Sigmoid colon (tissue), 7 donors: Measurements from ENCODE around the gene NHLRC4. TPM values are rescaled to one million over a fixed set of nuclear protein-coding genes. Genes with fewer than 3 reads are reported as not detected.

ENCODE experiments used
- DNase-seq: peaks from one replicate; pipeline ENCODE4 v3.0.0-alpha.2; 2019
- H3K27ac ChIP-seq, 4 donors: fragments of 200-600 bp; sonication (generic); one replicate each; pipeline ENCODE4 v1.5.1; 2016 to 2019; ENCODE audit warnings: mild to moderate bottlenecking in 1 of 4
- H3K27me3 ChIP-seq, 3 donors: fragments of 200-600 bp; sonication (generic); one replicate each; pipeline ENCODE4 v1.5.1; 2019; ENCODE audit warnings: mild to moderate bottlenecking in 1 of 3
- H3K36me3 ChIP-seq, 4 donors: fragments of 200-600 bp; sonication (generic); one replicate each; pipeline ENCODE4 v1.5.1; 2016 to 2019
- H3K4me1 ChIP-seq, 4 donors: fragments of 200-600 bp; sonication (generic); one replicate each; pipeline ENCODE4 v1.5.1; 2017 to 2019
- H3K4me3 ChIP-seq, 4 donors: fragments of 200-600 bp; sonication (generic); one replicate each; pipeline ENCODE4 v1.5.1; 2017 to 2019; ENCODE audit warnings: mild to moderate bottlenecking in 2 of 4, moderate library complexity in 1 of 4
- H3K9me3 ChIP-seq, 4 donors: fragments of 200-600 bp in 3 of 4; sonication (generic) in 3 of 4; one replicate each; pipeline versions ENCODE4 v1.5.1 to v1.6.1; 2013 to 2019
- CTCF ChIP-seq, 4 experiments: fragments of 450-650 bp in 3 of 4; fragments of 200-600 bp in 1 of 4; IDR thresholded peaks; one replicate each; pipeline ENCODE4 v1.5.1; 2016 to 2019; ENCODE audit warnings: antibody characterized with exemption in 4 of 4, mild to moderate bottlenecking in 3 of 4, moderate library complexity in 2 of 4
- EP300 ChIP-seq, 4 donors: sonication (generic); formaldehyde crosslinking; IDR thresholded peaks; one replicate each; pipeline ENCODE4 v1.6.1; 2017; ENCODE audit warnings: antibody characterized with exemption in 4 of 4
- POLR2A ChIP-seq, 2 donors: fragments of 450-650 bp; IDR thresholded peaks; one replicate each; pipeline ENCODE4 v1.6.1; 2016; ENCODE audit warnings: antibody characterized with exemption in 2 of 2, mild to moderate bottlenecking in 2 of 2, moderate library complexity in 2 of 2
- POLR2AphosphoS5 ChIP-seq, 4 donors: sonication (generic); formaldehyde crosslinking; IDR thresholded peaks; one replicate each; pipeline ENCODE4 v1.6.1; 2017; ENCODE audit warnings: antibody characterized with exemption in 4 of 4
- WGBS, 2 donors: extraction: QIAGEN DNeasy Blood & Tissue Kit; methylation state at CpG; one replicate each; pipeline ENCODE4 v1.1.7; 2013; 5-methylcytosine and 5-hydroxymethylcytosine counted together
- intact Hi-C: fragments of 100-400 bp; cut with DNase I; formaldehyde crosslinking; loops from one replicate; pipeline ENCODE4 v1.15.1; 2023
- polyA plus RNA-seq, 3 donors: library from polyadenylated mRNA; stranded (reverse); fragments of 200-250 nt; gene quantifications; one replicate each; pipeline ENCODE4 v1.2.3, GENCODE V29; 2013
- total RNA-seq, 4 donors: library from RNA; depleted of rRNA; stranded (reverse); fragments of >200 nt; gene quantifications; one replicate each; pipeline ENCODE4 v1.1.0, GENCODE V29; 2016
- donor health status: healthy with polysubstance abuse.
- donor health status: Bipolar disorder and iron deficiency.
- donor health status: healthy.

NHLRC4 gene
- total and polyA plus RNA-seq, 7 donors: 0.60 to 4.2 (median 1.5) TPM

GRCh38 chr16:540645-541340 lies 26.0 kb upstream of the NHLRC4 start:
- TF ChIP-seq CTCF (IDR thresholded peaks at IDR 0.05) (no peak), POLR2AphosphoS5 (IDR thresholded peaks at IDR 0.05) (no peak), POLR2A (IDR thresholded peaks at IDR 0.05) (no peak), EP300 (IDR thresholded peaks at IDR 0.05) (no peak)
- intact Hi-C loops: no loop called here
- Histone ChIP-seq H3K9me3 (no peaks in the 10 kb centered on the region), H3K27me3 (no peaks in the 10 kb centered on the region), H3K4me3 (no peak overlapping the region), H3K4me1 (no peaks in the 10 kb centered on the region), H3K36me3 (peaks cover 0 to 23% (median 2%) of the 10 kb centered on the region in 4 donors), H3K27ac (no peak overlapping the region)
- WGBS, 2 donors: 88 to 89% methylated on average over 29 of the region's 29 CpGs
- no peak for DNase-seq

- TF ChIP-seq EP300 (IDR thresholded peaks at IDR 0.05): no peak
- no peak for TF ChIP-seq CTCF (IDR thresholded peaks at IDR 0.05)
- TF ChIP-seq POLR2AphosphoS5 (IDR thresholded peaks at IDR 0.05): no peak
- no peak for TF ChIP-seq POLR2A (IDR thresholded peaks at IDR 0.05)
- no peak for DNase-seq
- Histone ChIP-seq H3K9me3 (no peaks in the 10 kb centered on the region), H3K27ac (no peak overlapping the region), H3K27me3 (no peaks in the 10 kb centered on the region), H3K4me1 (peaks cover 0 to 5% (median 2%) of the 10 kb centered on the region in 4 donors), H3K36me3 (peaks cover 0 to 14% (median under 1%) of the 10 kb centered on the region in 4 donors), H3K4me3 (no peak overlapping the region)
- 76 to 87% methylated on average over 51 of the region's 51 CpGs for WGBS, 2 donors
- intact Hi-C loops: no loop called here
These were observed 23.3 kb upstream of the NHLRC4 start for GRCh38 chr16:543301-544164.

- H3K36me3 ChIP-seq: peaks cover 0 to 23% (median 4%) of the 10 kb centered on the region in 4 donors
- H3K4me3 ChIP-seq: no peak overlapping the region
- intact Hi-C loops: no loop called here
- no peak for DNase-seq
- no peaks in the 10 kb centered on the region for H3K27me3 ChIP-seq
- TF ChIP-seq CTCF (IDR thresholded peaks at IDR 0.05) (no peak), EP300 (IDR thresholded peaks at IDR 0.05) (no peak), POLR2AphosphoS5 (IDR thresholded peaks at IDR 0.05) (no peak)
- no peak overlapping the region for H3K27ac ChIP-seq
- H3K9me3 ChIP-seq: no peaks in the 10 kb centered on the region
- H3K4me1 ChIP-seq: peaks cover 0 to 5% (median 2%) of the 10 kb centered on the region in 4 donors
- WGBS, 2 donors: 94 to 95% methylated on average over 46 of the region's 46 CpGs
These were observed 22.3 kb upstream of the NHLRC4 start for GRCh38 chr16:544517-544916.

- DNase-seq: peak; percentile 86
- 52 to 76% methylated on average over 60 of the region's 60 CpGs for WGBS, 2 donors
- H3K9me3 ChIP-seq: no peaks in the 10 kb centered on the region
- no peak for TF ChIP-seq EP300 (IDR thresholded peaks at IDR 0.05)
- peak in 3 of 4 experiments; percentile 39 to 46 (median 44) for TF ChIP-seq CTCF (IDR thresholded peaks at IDR 0.05)
- H3K4me1 ChIP-seq: peaks cover 0 to 5% (median 2%) of the 10 kb centered on the region in 4 donors
- H3K36me3 ChIP-seq: peaks cover 0 to 42% (median 14%) of the 10 kb centered on the region in 4 donors
- no peaks in the 10 kb centered on the region for H3K27me3 ChIP-seq
- intact Hi-C loops: no loop called here
- no peak overlapping the region for H3K27ac ChIP-seq
- peak overlapping the region in 2 of 4 donors; percentile 19 to 31 for H3K4me3 ChIP-seq
These were observed 19.7 kb upstream of the NHLRC4 start for GRCh38 chr16:546909-547770.
